ENCODE data around the gene AKR7A2. TPM values are rescaled to one million over a fixed set of nuclear protein-coding genes. Genes with fewer than 3 reads are reported as not detected.

The AKR7A2 gene
- total and polyA plus RNA-seq, 5 donors = 25.9 to 41.9 (median 39.7) TPM

GRCh38 chr1:19325368-19325957 is 13.5 kb upstream of the AKR7A2 start:
- no peak overlapping the region for H3K27ac ChIP-seq (ENCODE audit: low read length)
- H3K9me3 ChIP-seq (ENCODE audit: control insufficient read depth, low read length) = no peaks in the 10 kb centered on the region
- no peaks in the 10 kb centered on the region for H3K4me1 ChIP-seq (ENCODE audit: control insufficient read depth, insufficient read depth, low read length)
- intact Hi-C loops (cut with DNase I) = no loop called here
- no peak for DNase-seq
- WGBS = 76% methylated on average over 19 of the region's 19 CpGs
- ATAC-seq = peak in 1 of 2 donors; percentile 6
- H3K27me3 ChIP-seq (ENCODE audit: control insufficient read depth, insufficient read depth) = no peaks in the 10 kb centered on the region
- no peak overlapping the region for H3K4me3 ChIP-seq (ENCODE audit: low read length)

GRCh38 chr1:19324665-19324990 is 12.7 kb upstream of the AKR7A2 start:
- no peaks in the 10 kb centered on the region for H3K27me3 ChIP-seq (ENCODE audit: control insufficient read depth, insufficient read depth)
- DNase-seq (no peak), ATAC-seq (no peak)
- no peaks in the 10 kb centered on the region for H3K4me1 ChIP-seq (ENCODE audit: control insufficient read depth, insufficient read depth, low read length)
- WGBS = 97% methylated on average over 9 of the region's 9 CpGs
- no peak overlapping the region for H3K27ac ChIP-seq (ENCODE audit: low read length)
- H3K4me3 ChIP-seq (ENCODE audit: low read length) = no peak overlapping the region
- H3K9me3 ChIP-seq (ENCODE audit: control insufficient read depth, low read length) = no peaks in the 10 kb centered on the region
- intact Hi-C loops (cut with DNase I) = no loop called here

GRCh38 chr1:19323987-19324664 is 12.2 kb upstream of the AKR7A2 start:
- Histone ChIP-seq H3K9me3 (ENCODE audit: control insufficient read depth, low read length) (no peaks in the 10 kb centered on the region), H3K27me3 (ENCODE audit: control insufficient read depth, insufficient read depth) (no peaks in the 10 kb centered on the region), H3K27ac (ENCODE audit: low read length) (no peak overlapping the region), H3K4me1 (ENCODE audit: control insufficient read depth, insufficient read depth, low read length) (no peaks in the 10 kb centered on the region), H3K4me3 (ENCODE audit: low read length) (no peak overlapping the region)
- ATAC-seq (no peak), DNase-seq (no peak)
- intact Hi-C loops (cut with DNase I) = no loop called here
- 90% methylated on average over 23 of the region's 23 CpGs for WGBS

- DNase-seq (no peak), ATAC-seq (no peak)
- Histone ChIP-seq H3K27me3 (ENCODE audit: control insufficient read depth, insufficient read depth) (no peaks in the 10 kb centered on the region), H3K27ac (ENCODE audit: low read length) (no peak overlapping the region), H3K4me1 (ENCODE audit: control insufficient read depth, insufficient read depth, low read length) (no peaks in the 10 kb centered on the region), H3K4me3 (ENCODE audit: low read length) (no peak overlapping the region), H3K9me3 (ENCODE audit: control insufficient read depth, low read length) (no peaks in the 10 kb centered on the region)
- intact Hi-C loops (cut with DNase I) = no loop called here
- 70% methylated on average over 10 of the region's 10 CpGs for WGBS
Observed at GRCh38 chr1:19322481-19322880, 10.5 kb upstream of the AKR7A2 start.

- Histone ChIP-seq H3K4me3 (ENCODE audit: low read length) (no peak overlapping the region), H3K27ac (ENCODE audit: low read length) (no peak overlapping the region), H3K9me3 (ENCODE audit: control insufficient read depth, low read length) (no peaks in the 10 kb centered on the region), H3K27me3 (ENCODE audit: control insufficient read depth, insufficient read depth) (no peaks in the 10 kb centered on the region), H3K4me1 (ENCODE audit: control insufficient read depth, insufficient read depth, low read length) (no peaks in the 10 kb centered on the region)
- ATAC-seq (no peak), DNase-seq (no peak)
- WGBS = 93% methylated on average over 3 of the region's 3 CpGs
- intact Hi-C loops (cut with DNase I) = no loop called here
Observed at GRCh38 chr1:19321071-19321470, 9.1 kb upstream of the AKR7A2 start.

- intact Hi-C loops (cut with DNase I) = no loop called here
- 86% methylated on average over 3 of the region's 3 CpGs for WGBS
- H3K27me3 ChIP-seq (ENCODE audit: control insufficient read depth, insufficient read depth) = no peaks in the 10 kb centered on the region
- ATAC-seq (no peak), DNase-seq (no peak)
- H3K9me3 ChIP-seq (ENCODE audit: control insufficient read depth, low read length) = no peaks in the 10 kb centered on the region
- H3K27ac ChIP-seq (ENCODE audit: low read length) = no peak overlapping the region
- no peaks in the 10 kb centered on the region for H3K4me1 ChIP-seq (ENCODE audit: control insufficient read depth, insufficient read depth, low read length)
- H3K4me3 ChIP-seq (ENCODE audit: low read length) = no peak overlapping the region
Observed at GRCh38 chr1:19319196-19319595, 7.3 kb upstream of the AKR7A2 start.

GRCh38 chr1:19317126-19317910 is 5.4 kb upstream of the AKR7A2 start:
- intact Hi-C loops (cut with DNase I) = no loop called here

GRCh38 chr1:19315378-19316198 is 3.6 kb upstream of the AKR7A2 start:
- WGBS = 71% methylated on average over 17 of the region's 17 CpGs
- DNase-seq (no peak), ATAC-seq (no peak)
- intact Hi-C loops (cut with DNase I) = no loop called here
- Histone ChIP-seq H3K27me3 (ENCODE audit: control insufficient read depth, insufficient read depth) (no peaks in the 10 kb centered on the region), H3K27ac (ENCODE audit: low read length) (no peak overlapping the region), H3K4me3 (ENCODE audit: low read length) (no peak overlapping the region), H3K9me3 (ENCODE audit: control insufficient read depth, low read length) (no peaks in the 10 kb centered on the region), H3K4me1 (ENCODE audit: control insufficient read depth, insufficient read depth, low read length) (no peaks in the 10 kb centered on the region)

More at GRCh38 chr1:19317126-19317910, 5.4 kb upstream of the AKR7A2 start:
- H3K27me3 ChIP-seq (ENCODE audit: control insufficient read depth, insufficient read depth) = no peaks in the 10 kb centered on the region
- no peak overlapping the region for H3K4me3 ChIP-seq (ENCODE audit: low read length)
- DNase-seq (no peak), ATAC-seq (no peak)
- no peaks in the 10 kb centered on the region for H3K9me3 ChIP-seq (ENCODE audit: control insufficient read depth, low read length)
- no peaks in the 10 kb centered on the region for H3K4me1 ChIP-seq (ENCODE audit: control insufficient read depth, insufficient read depth, low read length)
- 81% methylated on average over 13 of the region's 13 CpGs for WGBS
- H3K27ac ChIP-seq (ENCODE audit: low read length) = no peak overlapping the region

- intact Hi-C loops (cut with DNase I) = no loop called here
- no peak for ATAC-seq
Observed at GRCh38 chr1:19313961-19314882, 2.3 kb upstream of the AKR7A2 start.

GRCh38 chr1:19313636-19313959 is 1.7 kb upstream of the AKR7A2 start:
- ATAC-seq = no peak
- WGBS = 88% methylated on average over 4 of the region's 4 CpGs
- H3K4me1 ChIP-seq (ENCODE audit: control insufficient read depth, insufficient read depth, low read length) = no peaks in the 10 kb centered on the region
- no peaks in the 10 kb centered on the region for H3K9me3 ChIP-seq (ENCODE audit: control insufficient read depth, low read length)
- intact Hi-C loops (cut with DNase I) = no loop called here
- H3K27ac ChIP-seq (ENCODE audit: low read length) = no peak overlapping the region
- H3K27me3 ChIP-seq (ENCODE audit: control insufficient read depth, insufficient read depth) = no peaks in the 10 kb centered on the region
- DNase-seq = no peak
- H3K4me3 ChIP-seq (ENCODE audit: low read length) = no peak overlapping the region

More at GRCh38 chr1:19313961-19314882, 2.3 kb upstream of the AKR7A2 start:
- H3K4me1 ChIP-seq (ENCODE audit: control insufficient read depth, insufficient read depth, low read length) = no peaks in the 10 kb centered on the region
- no peaks in the 10 kb centered on the region for H3K27me3 ChIP-seq (ENCODE audit: control insufficient read depth, insufficient read depth)
- DNase-seq = no peak
- H3K4me3 ChIP-seq (ENCODE audit: low read length) = no peak overlapping the region
- H3K9me3 ChIP-seq (ENCODE audit: control insufficient read depth, low read length) = no peaks in the 10 kb centered on the region
- WGBS = 89% methylated on average over 10 of the region's 10 CpGs
- no peak overlapping the region for H3K27ac ChIP-seq (ENCODE audit: low read length)

All from right cardiac atrium (tissue), 5 donors.